NCI-H146 treated with DMSO at 0.1 percent for 48 hours (cell line): ENCODE measurements around the gene MGST2.
"Not testable (repeated sequence)": the region's sequence is repeated elsewhere in the genome, so short reads cannot be mapped to it uniquely, and the experiment has no call there.

Experiments
- DNase-seq: peaks from one replicate; lab custom pipeline; 2025; ENCODE audit not compliant: unreplicated experiment; lab: John Stamatoyannopoulos, UW

MGST2 gene

GRCh38 chr4:139698167-139698925 lies 32.7 kb downstream of the MGST2 start:
- DNase-seq = not testable (repeated sequence)

GRCh38 chr4:139700568-139700967 lies 34.9 kb downstream of the MGST2 start:
- no peak for DNase-seq

GRCh38 chr4:139704915-139705485 lies 39.4 kb downstream of the MGST2 start:
- no peak for DNase-seq

- no peak for DNase-seq
Observed at GRCh38 chr4:139709660-139710059, 44.0 kb downstream of the MGST2 start.

GRCh38 chr4:139710073-139710472 lies 44.5 kb downstream of the MGST2 start:
- no peak for DNase-seq

GRCh38 chr4:139711461-139711860 lies 45.8 kb downstream of the MGST2 start:
- no peak for DNase-seq

GRCh38 chr4:139712882-139713281 lies 47.3 kb downstream of the MGST2 start:
- DNase-seq = no peak

- no peak for DNase-seq
Observed at GRCh38 chr4:139715746-139716391, 50.2 kb downstream of the MGST2 start.

GRCh38 chr4:139718358-139718757 lies 52.7 kb downstream of the MGST2 start:
- DNase-seq = no peak

- no peak for DNase-seq
Observed at GRCh38 chr4:139718833-139719232, 53.2 kb downstream of the MGST2 start.

- DNase-seq = no peak
Observed at GRCh38 chr4:139719381-139720101, 53.9 kb downstream of the MGST2 start.

- DNase-seq = no peak
Observed at GRCh38 chr4:139720806-139721205, 55.2 kb downstream of the MGST2 start.

GRCh38 chr4:139721789-139722188 lies 56.2 kb downstream of the MGST2 start:
- no peak for DNase-seq

GRCh38 chr4:139725236-139725635 lies 59.6 kb downstream of the MGST2 start:
- DNase-seq = no peak

- no peak for DNase-seq
Observed at GRCh38 chr4:139726615-139727014, 61.0 kb downstream of the MGST2 start.

- DNase-seq = no peak
Observed at GRCh38 chr4:139728146-139728545, 62.5 kb downstream of the MGST2 start.

GRCh38 chr4:139728840-139729239 lies 63.2 kb downstream of the MGST2 start:
- DNase-seq = peak; percentile 88

GRCh38 chr4:139732991-139733570 lies 67.5 kb downstream of the MGST2 start:
- no peak for DNase-seq

GRCh38 chr4:139734201-139734874 lies 68.7 kb downstream of the MGST2 start:
- no peak for DNase-seq

- peak; percentile 78 for DNase-seq
Observed at GRCh38 chr4:139734875-139735380, 69.3 kb downstream of the MGST2 start.
